H1 (cell line): ENCODE measurements around the gene KXD1. TPM values are rescaled to one million over a fixed set of nuclear protein-coding genes. Genes with fewer than 3 reads are reported as not detected.

Source experiments
- CTCF ChIA-PET: fragments of 300-600 bp; sonication (Branson Sonifier 250); formaldehyde crosslinking; loops from one replicate; lab custom pipeline; 2021; ENCODE audit not compliant: partially characterized antibody; lab: Charles Lee
- POLR2A ChIA-PET: fragments of 300-600 bp; sonication (Branson Sonifier 250); formaldehyde crosslinking; loops from one replicate; lab custom pipeline; 2021; ENCODE audit warnings: inconsistent platforms; ENCODE audit not compliant: partially characterized antibody; lab: Charles Lee
- DNase-seq, 2 experiments: peaks; one replicate each; pipeline versions ENCODE4 v3.0.0 to v3.0.0-alpha.2; 2010 to 2022; ENCODE audit warnings: low spot score in 2 of 2, low read depth in 1 of 2, mixed read lengths in 1 of 2
- FAIRE-seq: peaks from 2 replicates; lab custom pipeline; 2011; peaks lifted over from hg19 to GRCh38; lab: Jason Lieb, UNC
- H2AFZ ChIP-seq: 2 replicates; pipeline ENCODE4 v1.8.1; 2012; ENCODE audit warnings: low read length, inconsistent platforms
- H2AK5ac ChIP-seq: 2 replicates; pipeline ENCODE4 v1.6.1; 2013; ENCODE audit warnings: low read depth, low read length
- H2BK120ac ChIP-seq: replicated peaks from 2 replicates; pipeline ENCODE3; 2013; ENCODE audit warnings: low read depth, low read length, inconsistent platforms
- H2BK12ac ChIP-seq: 2 replicates; pipeline ENCODE4 v1.6.1; 2013; ENCODE audit warnings: low read depth, low read length
- H2BK15ac ChIP-seq: 2 replicates; pipeline ENCODE4 v1.6.1; 2013; ENCODE audit warnings: low read length
- H2BK20ac ChIP-seq: 2 replicates; pipeline ENCODE4 v1.6.1; 2013; ENCODE audit warnings: low read length
- H2BK5ac ChIP-seq: 2 replicates; pipeline ENCODE4 v1.6.1; 2013; ENCODE audit warnings: low read depth, low read length
- H3K14ac ChIP-seq: 2 replicates; pipeline ENCODE4 v1.6.1; 2013; ENCODE audit warnings: inconsistent platforms; ENCODE audit not compliant: insufficient read length
- H3K18ac ChIP-seq: 2 replicates; pipeline ENCODE4 v1.6.1; 2013; ENCODE audit warnings: low read length; ENCODE audit errors: extremely low read depth
- H3K23ac ChIP-seq: 2 replicates; pipeline ENCODE4 v1.6.1; 2013; ENCODE audit warnings: inconsistent platforms; ENCODE audit not compliant: insufficient read length
- H3K23me2 ChIP-seq: 2 replicates; pipeline ENCODE4 v1.6.1; 2013; ENCODE audit warnings: low read depth, low read length
- H3K27ac ChIP-seq: 2 replicates; pipeline ENCODE4 v1.6.1; 2011; ENCODE audit warnings: low read depth, low read length, inconsistent platforms
- H3K27me3 ChIP-seq, 4 experiments: replicated peaks in 1 of 4; 1 replicate in 1 of 4; 2 replicates in 3 of 4; pipeline versions ENCODE4 v1.6.1 to v1.8.1; 2011 to 2013; ENCODE audit warnings: low read length in 3 of 4, mild to moderate bottlenecking in 3 of 4, inconsistent platforms in 2 of 4, mixed read lengths in 2 of 4, moderate library complexity in 1 of 4; ENCODE audit not compliant: control insufficient read depth in 3 of 4, insufficient read depth in 3 of 4; ENCODE audit errors: extremely low read depth in 1 of 4
- H3K36me3 ChIP-seq, 4 experiments: 2 replicates each; pipeline versions ENCODE4 v1.6.1 to v1.8.1; 2011 to 2013; ENCODE audit warnings: mild to moderate bottlenecking in 4 of 4, low read length in 3 of 4, moderate library complexity in 2 of 4, control low read depth in 1 of 4, inconsistent platforms in 1 of 4; ENCODE audit not compliant: insufficient read depth in 4 of 4, control insufficient read depth in 2 of 4
- H3K4ac ChIP-seq: replicated peaks from 2 replicates; pipeline ENCODE3; 2013; ENCODE audit warnings: low read length, low read depth, mixed read lengths, inconsistent platforms; ENCODE audit not compliant: insufficient read length
- H3K4me1 ChIP-seq, 4 experiments: replicated peaks in 1 of 4; 1 replicate in 1 of 4; 2 replicates in 3 of 4; pipeline versions ENCODE4 v1.6.1 to v1.8.1; 2011 to 2013; ENCODE audit warnings: low read length in 3 of 4, inconsistent platforms in 2 of 4, mixed read lengths in 1 of 4; ENCODE audit not compliant: insufficient read depth in 4 of 4, control insufficient read depth in 3 of 4
- H3K4me2 ChIP-seq, 2 experiments: 2 replicates each; pipeline versions ENCODE4 v1.6.1 to v1.8.1; 2011 to 2013; ENCODE audit warnings: low read depth in 2 of 2, low read length in 2 of 2, control low read depth in 1 of 2, inconsistent platforms in 1 of 2, mild to moderate bottlenecking in 1 of 2; ENCODE audit not compliant: insufficient read depth in 1 of 2
- H3K4me3 ChIP-seq, 4 experiments: fragments of 200-600, 300-600 bp in 1 of 4; sonication (generic), shearing (Covaris generic), sonication (Bioruptor Twin) in 1 of 4; 2 replicates each; pipeline versions ENCODE4 v1.5.1 to v1.8.1; 2011 to 2016; ENCODE audit warnings: low read length in 4 of 4, low read depth in 3 of 4, control low read depth in 2 of 4, inconsistent platforms in 2 of 4, mild to moderate bottlenecking in 2 of 4, mixed read lengths in 1 of 4, moderate library complexity in 1 of 4; ENCODE audit not compliant: insufficient read depth in 2 of 4; ENCODE audit errors: extremely low read depth in 1 of 4
- H3K56ac ChIP-seq: replicated peaks from 2 replicates; pipeline ENCODE3; 2013; ENCODE audit warnings: low read depth, mild to moderate bottlenecking, mixed read lengths, low read length, inconsistent platforms; ENCODE audit not compliant: insufficient read length
- H3K79me1 ChIP-seq: 2 replicates; pipeline ENCODE4 v1.6.1; 2013; ENCODE audit warnings: low read depth, low read length, control low read depth
- H3K79me2 ChIP-seq, 2 experiments: 2 replicates each; pipeline versions ENCODE4 v1.6.1 to v1.8.1; 2012 to 2013; ENCODE audit warnings: low read length in 2 of 2, mild to moderate bottlenecking in 2 of 2, inconsistent platforms in 1 of 2; ENCODE audit not compliant: insufficient read depth in 2 of 2, control insufficient read depth in 1 of 2
- H3K9ac ChIP-seq, 4 experiments: replicated peaks in 1 of 4; 1 replicate in 1 of 4; 2 replicates in 3 of 4; pipeline versions ENCODE4 v1.6.1 to v1.8.1; 2011 to 2013; ENCODE audit warnings: low read depth in 3 of 4, low read length in 3 of 4, control low read depth in 2 of 4, mild to moderate bottlenecking in 2 of 4, moderate library complexity in 2 of 4, inconsistent platforms in 1 of 4; ENCODE audit errors: extremely low read depth in 1 of 4
- H3K9me3 ChIP-seq, 2 experiments: 2 replicates each; pipeline versions ENCODE4 v1.6.1 to v1.8.1; 2012 to 2013; ENCODE audit warnings: mild to moderate bottlenecking in 2 of 2, moderate library complexity in 2 of 2, control low read depth in 1 of 2, inconsistent platforms in 1 of 2, low read depth in 1 of 2, low read length in 1 of 2, mixed read lengths in 1 of 2; ENCODE audit not compliant: insufficient read depth in 2 of 2
- H4K20me1 ChIP-seq, 2 experiments: replicated peaks in 1 of 2; 2 replicates each; pipeline versions ENCODE3 to v1.8.1; 2011 to 2013; ENCODE audit warnings: inconsistent platforms in 2 of 2, low read length in 2 of 2, mild to moderate bottlenecking in 1 of 2; ENCODE audit not compliant: insufficient read depth in 2 of 2, control insufficient read depth in 1 of 2
- H4K5ac ChIP-seq: 2 replicates; pipeline ENCODE4 v1.6.1; 2013; ENCODE audit warnings: low read length, low read depth, mixed read lengths, inconsistent platforms; ENCODE audit not compliant: insufficient read length
- H4K8ac ChIP-seq: 2 replicates; pipeline ENCODE4 v1.8.0; 2013; ENCODE audit warnings: mild to moderate bottlenecking, moderate library complexity, low read length, inconsistent platforms; ENCODE audit not compliant: insufficient read depth; ENCODE audit errors: extremely low read depth
- H4K91ac ChIP-seq: replicated peaks from 2 replicates; pipeline ENCODE3; 2013; ENCODE audit warnings: low read length, mixed read lengths, inconsistent platforms; ENCODE audit not compliant: insufficient read length
- ASH2L ChIP-seq: fragments of 200-600, 300-600 bp; sonication (generic); IDR thresholded peaks from one replicate; pipeline ENCODE4 v1.7.1; 2017; ENCODE audit warnings: low read length
- BRCA1 ChIP-seq: IDR thresholded peaks from 2 replicates; pipeline ENCODE4 v1.6.1; 2012; ENCODE audit warnings: low read depth, low read length, improper control_type of control experiment
- CBX8 ChIP-seq: fragments of 300-800, 300-1000 bp; sonication (generic); IDR thresholded peaks from 2 replicates; pipeline ENCODE4 v1.7.1; 2016; ENCODE audit warnings: low read depth, low read length, borderline replicate concordance
- CEBPB ChIP-seq: IDR thresholded peaks from 2 replicates; pipeline ENCODE4 v1.6.1; 2012; ENCODE audit warnings: low read depth, low read length
- CHD1 ChIP-seq: IDR thresholded peaks from 2 replicates; pipeline ENCODE4 v1.6.1; 2012; ENCODE audit warnings: low read depth, low read length, improper control_type of control experiment
- JUN ChIP-seq: IDR thresholded peaks from 2 replicates; pipeline ENCODE4 v1.6.1; 2011; ENCODE audit warnings: low read depth, mild to moderate bottlenecking, improper control_type of control experiment, low read length
- KDM5A ChIP-seq: fragments of 200-600 bp; IDR thresholded peaks from 2 replicates; pipeline ENCODE4 v1.7.1; 2012; ENCODE audit warnings: mild to moderate bottlenecking, low read length, inconsistent platforms, mixed read lengths
- MAFK ChIP-seq: IDR thresholded peaks from 2 replicates; pipeline ENCODE4 v1.6.1; 2012; ENCODE audit warnings: low read depth, mild to moderate bottlenecking, improper control_type of control experiment, low read length
- NANOG ChIP-seq: IDR thresholded peaks from 2 replicates; pipeline ENCODE4 v1.6.1; 2011; ENCODE audit warnings: low read length, low read depth, mild to moderate bottlenecking, inconsistent platforms; ENCODE audit not compliant: insufficient read depth, poor library complexity, severe bottlenecking
- POU5F1 ChIP-seq: IDR thresholded peaks from 2 replicates; pipeline ENCODE4 v1.6.1; 2011; ENCODE audit warnings: low read depth, mild to moderate bottlenecking, low read length, moderate library complexity
- RFX5 ChIP-seq: IDR thresholded peaks from 2 replicates; pipeline ENCODE4 v1.6.1; 2011; ENCODE audit warnings: low read depth, low read length, improper control_type of control experiment, borderline replicate concordance
- RNF2 ChIP-seq: fragments of 200-900, 300-1000 bp; sonication (generic); IDR thresholded peaks from 2 replicates; pipeline ENCODE4 v1.7.1; 2016; ENCODE audit warnings: borderline replicate concordance, low read depth, mild to moderate bottlenecking, antibody characterized with exemption, low read length; ENCODE audit not compliant: poor library complexity, severe bottlenecking; ENCODE audit errors: missing control alignments
- SP4 ChIP-seq: IDR thresholded peaks from 2 replicates; pipeline ENCODE4 v1.6.1; 2012; ENCODE audit warnings: low read length, inconsistent platforms
- TAF1 ChIP-seq: IDR thresholded peaks from 2 replicates; pipeline ENCODE4 v1.6.1; 2011; ENCODE audit warnings: mild to moderate bottlenecking, low read depth, low read length
- TAF7 ChIP-seq: optimal IDR thresholded peaks from 2 replicates; pipeline ENCODE3; 2011; ENCODE audit warnings: low read depth, mild to moderate bottlenecking, inconsistent platforms, low read length, moderate library complexity, borderline replicate concordance
- YY1 ChIP-seq: IDR thresholded peaks from 2 replicates; pipeline ENCODE4 v1.6.1; 2011; ENCODE audit warnings: low read depth, mild to moderate bottlenecking, low read length
- polyA plus RNA-seq, 7 experiments: library from polyadenylated mRNA; depleted of rRNA in 3 of 7; stranded (reverse) in 5 of 7; unstranded in 2 of 7; fragments of >200 nt in 5 of 7; fragments of 200-250 nt in 2 of 7; gene quantifications; 1 replicate in 5 of 7; 2 replicates in 1 of 7; 4 replicates in 1 of 7; pipeline versions ENCODE4 v1.2.1 to v1.2.3, GENCODE V29; 2011 to 2013; ENCODE audit warnings: missing spikeins in 2 of 7, mixed read lengths in 2 of 7
- total RNA-seq: library from RNA; stranded (reverse); fragmentation: NEBNext Ultra II Directional; extraction: Animal tissue kit (Norgen Biotek cat#: 25700); gene quantifications from 2 replicates; pipeline ENCODE4 v1.2.1, GENCODE V29; 2021

Gene KXD1
- total and polyA plus RNA-seq, 2 of the 8 experiments (the other 6 are each of a cell fraction or from before 2014, with no cell fraction given): 115 to 267 TPM

- Histone ChIP-seq H4K5ac (no peak overlapping the region), H3K56ac (no peak overlapping the region), H3K14ac (no peak overlapping the region), H3K9ac (no peak overlapping the region), H2BK20ac (no peak overlapping the region), H3K79me1 (no peaks in the 10 kb centered on the region), H3K79me2 (no peaks in the 10 kb centered on the region), H3K4me3 (no peak overlapping the region), H2BK120ac (no peak overlapping the region), H3K4me1 (peaks cover 0 to 12% (median 7%) of the 10 kb centered on the region in 4 experiments; a peak in 6 of 7 replicates), H4K20me1 (peaks cover 0 to 7% of the 10 kb centered on the region in 2 experiments), H2BK5ac (no peak overlapping the region), H2AFZ (no peak overlapping the region), H3K18ac (no peak overlapping the region), H4K91ac (no peak overlapping the region), H3K23ac (no peak overlapping the region), H3K27me3 (peaks cover 19 to 28% (median 25%) of the 10 kb centered on the region in 4 experiments), H3K27ac (no peak overlapping the region), H2BK15ac (no peak overlapping the region), H3K4me2 (no peak overlapping the region), H2BK12ac (no peak overlapping the region), H4K8ac (no peak overlapping the region), H2AK5ac (no peak overlapping the region), H3K23me2 (peaks cover 3% of the 10 kb centered on the region)
- POLR2A ChIA-PET: no interaction called here
- no peak for FAIRE-seq
- CTCF ChIA-PET: no interaction called here
- DNase-seq: no peak
- TF ChIP-seq CEBPB (no peak), SP4 (no peak), TAF1 (no peak), JUN (no peak), KDM5A (no peak), BRCA1 (no peak), NANOG (no peak), CBX8 (no peak), CHD1 (no peak), RNF2 (no peak), RFX5 (no peak), ASH2L (no peak), TAF7 (no peak), YY1 (no peak), POU5F1 (no peak), MAFK (no peak)
- TF ChIP-seq, all 59 proteins: peak for 0
- H3K4ac ChIP-seq: no peak overlapping the region
- H3K36me3 ChIP-seq: peaks cover 0 to 3% (median 0%) of the 10 kb centered on the region in 4 experiments; a peak in 1 of 8 replicates
- no peaks in the 10 kb centered on the region for H3K9me3 ChIP-seq
Observed at GRCh38 chr19:18617562-18617961, 59.9 kb downstream of the KXD1 start.
